GM10266 (cell line): ENCODE measurements around the gene CFAP92.

Experiments used
- DNase-seq: peaks from one replicate; pipeline ENCODE4 v3.0.0; 2012; ENCODE audit errors: extremely low spot score
- TF ChIP-seq, protein P1 (sequence below): IDR thresholded peaks from 2 replicates; pipeline ENCODE4 v1.5.1; 2012; ENCODE audit warnings: mild to moderate bottlenecking, low read depth; ENCODE audit not compliant: control insufficient read depth, insufficient read depth; ENCODE audit errors: missing control alignments

Gene CFAP92

GRCh38 chr3:129019266-129019665 is 25.4 kb upstream of the CFAP92 start:
- no peak for DNase-seq
- TF ChIP-seq, protein P1, sequence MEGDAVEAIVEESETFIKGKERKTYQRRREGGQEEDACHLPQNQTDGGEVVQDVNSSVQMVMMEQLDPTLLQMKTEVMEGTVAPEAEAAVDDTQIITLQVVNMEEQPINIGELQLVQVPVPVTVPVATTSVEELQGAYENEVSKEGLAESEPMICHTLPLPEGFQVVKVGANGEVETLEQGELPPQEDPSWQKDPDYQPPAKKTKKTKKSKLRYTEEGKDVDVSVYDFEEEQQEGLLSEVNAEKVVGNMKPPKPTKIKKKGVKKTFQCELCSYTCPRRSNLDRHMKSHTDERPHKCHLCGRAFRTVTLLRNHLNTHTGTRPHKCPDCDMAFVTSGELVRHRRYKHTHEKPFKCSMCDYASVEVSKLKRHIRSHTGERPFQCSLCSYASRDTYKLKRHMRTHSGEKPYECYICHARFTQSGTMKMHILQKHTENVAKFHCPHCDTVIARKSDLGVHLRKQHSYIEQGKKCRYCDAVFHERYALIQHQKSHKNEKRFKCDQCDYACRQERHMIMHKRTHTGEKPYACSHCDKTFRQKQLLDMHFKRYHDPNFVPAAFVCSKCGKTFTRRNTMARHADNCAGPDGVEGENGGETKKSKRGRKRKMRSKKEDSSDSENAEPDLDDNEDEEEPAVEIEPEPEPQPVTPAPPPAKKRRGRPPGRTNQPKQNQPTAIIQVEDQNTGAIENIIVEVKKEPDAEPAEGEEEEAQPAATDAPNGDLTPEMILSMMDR, result no peak

DNA sequence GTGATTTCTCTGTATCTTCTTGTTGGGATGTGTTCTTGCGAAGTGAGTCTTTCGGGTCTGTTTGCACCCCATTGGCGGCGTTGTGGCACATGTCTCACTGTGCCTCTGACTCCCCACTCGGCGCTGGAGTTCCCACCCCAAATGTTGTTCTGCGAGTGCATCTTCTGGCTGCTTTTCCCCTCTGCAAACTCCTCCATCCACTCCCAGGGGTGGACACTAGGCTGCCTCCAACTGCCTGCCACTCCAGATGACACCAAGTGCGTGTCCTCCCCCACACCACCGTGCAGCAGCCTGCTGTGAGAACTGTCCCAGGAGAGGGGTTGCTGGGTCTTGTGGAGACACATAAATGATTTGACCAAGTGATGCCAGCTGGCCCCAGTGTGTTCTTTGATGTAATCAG is 24.9 kb upstream of the CFAP92 start:
- TF ChIP-seq, protein P1, result no peak
- no peak for DNase-seq

GRCh38 chr3:129018271-129018670 is 24.4 kb upstream of the CFAP92 start:
- DNase-seq, result no peak
- TF ChIP-seq, protein P1, result no peak

DNA sequence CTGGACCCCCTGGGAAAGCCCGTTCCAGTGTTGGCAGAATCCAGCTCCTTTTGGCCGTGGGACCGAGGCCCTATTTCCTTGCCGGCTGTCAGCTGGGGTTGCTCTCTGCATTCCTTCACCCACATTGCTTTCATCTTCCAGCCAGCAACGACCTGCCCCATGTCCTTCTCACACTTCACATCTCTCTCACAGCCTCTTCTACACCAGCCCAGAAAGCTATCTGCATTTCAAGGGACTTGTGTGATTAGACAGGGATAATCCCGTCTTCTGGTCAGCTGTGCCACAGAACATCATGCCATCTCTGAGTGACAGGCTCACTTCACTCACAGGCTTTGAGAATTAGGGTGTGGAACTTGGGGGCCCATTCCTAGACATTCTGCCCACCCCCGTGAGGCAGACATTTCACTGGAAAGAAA is 23.6 kb upstream of the CFAP92 start:
- TF ChIP-seq, protein P1, result no peak
- no peak for DNase-seq

DNA sequence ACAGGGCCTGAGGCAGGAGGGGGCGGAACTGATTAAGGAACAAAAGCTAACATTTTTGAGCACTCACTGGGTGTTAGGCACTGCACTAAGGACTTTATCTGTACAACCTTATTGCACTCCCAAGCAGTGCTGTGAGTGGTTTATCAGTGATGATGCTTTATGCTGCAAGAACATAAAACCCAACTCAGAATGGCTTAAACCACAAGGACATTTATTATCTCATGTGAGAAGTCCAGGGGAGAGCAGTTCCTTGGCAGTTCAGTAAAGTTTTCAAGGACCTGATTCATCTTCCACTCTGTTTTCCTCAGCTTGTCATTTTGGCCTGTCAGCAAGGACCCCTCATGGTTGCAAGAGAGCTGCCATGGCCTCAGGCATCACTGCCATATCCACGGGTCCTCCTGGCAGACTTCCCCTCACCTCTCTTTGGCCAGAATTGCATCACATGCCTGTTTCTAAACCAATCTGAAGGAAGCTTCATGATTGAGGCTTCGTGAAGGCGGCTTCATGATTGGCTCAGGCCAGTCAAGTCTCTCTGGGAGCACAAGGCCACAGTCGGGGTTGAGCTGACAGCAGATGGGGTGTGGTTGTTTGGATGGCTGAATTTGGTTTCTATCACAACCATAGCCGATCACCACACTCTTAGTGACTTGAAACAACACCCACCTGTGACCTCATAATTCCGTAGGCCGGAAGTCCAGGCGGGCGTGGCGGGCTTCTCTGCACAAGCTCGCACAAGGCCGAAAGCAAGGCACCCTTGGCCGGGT is 23.0 kb upstream of the CFAP92 start:
- no peak for DNase-seq
- TF ChIP-seq, protein P1, result no peak

DNA sequence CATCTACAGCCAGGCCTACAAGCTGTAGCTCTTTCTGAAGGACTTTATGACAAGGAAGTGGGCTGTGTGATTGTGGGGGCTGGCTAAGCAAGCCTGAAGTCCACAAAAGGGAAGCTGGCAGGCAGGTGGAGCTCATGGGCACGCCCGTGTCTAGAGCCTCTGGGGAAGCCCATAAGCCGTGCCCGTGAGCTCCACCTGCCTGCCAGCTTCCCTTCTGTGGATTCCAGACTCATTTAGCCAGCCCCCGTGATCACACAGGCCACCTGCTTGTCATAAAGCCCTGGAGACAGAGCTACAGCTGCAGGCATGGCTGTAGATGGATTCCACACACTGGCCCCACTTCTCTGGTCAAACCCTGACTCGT is 22.5 kb upstream of the CFAP92 start:
- DNase-seq, result no peak

More for the DNA sequence above, 22.5 kb upstream of the CFAP92 start:
- TF ChIP-seq, protein P1, result no peak
